ENCODE data around the gene FBXW2. TPM values are rescaled to one million over a fixed set of nuclear protein-coding genes. Genes with fewer than 3 reads are reported as not detected.

Gene FBXW2
- total RNA-seq, 2 donors from 2014 or later = 63.2 to 77.1 TPM

DNA sequence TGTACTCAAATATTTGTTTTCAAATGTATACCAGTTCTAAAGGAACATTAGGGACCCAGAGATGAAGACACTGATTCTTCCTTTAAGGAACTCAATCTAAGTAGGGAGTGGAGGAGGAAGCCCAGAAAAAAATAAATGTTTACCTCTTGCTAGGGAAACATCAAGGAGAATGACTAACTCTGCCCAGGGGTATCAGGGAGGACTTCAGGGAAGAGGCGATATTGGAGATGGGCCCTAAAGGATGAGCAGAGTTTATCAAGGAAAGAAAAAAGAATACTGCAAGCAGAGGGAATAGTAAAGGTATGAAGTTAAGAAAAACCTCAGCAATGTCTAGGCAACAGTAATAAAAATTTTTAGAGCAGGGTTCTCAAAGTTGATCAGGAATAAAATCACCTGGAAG is 16.4 kb downstream of the FBXW2 start:
- WGBS, 2 experiments (ENCODE audit: insufficient coverage in 1 of 2, insufficient read length in 1 of 2) = 92 to 98% methylated on average over 1 of the region's 1 CpG

GRCh38 chr9:120775859-120776258 is 17.4 kb downstream of the FBXW2 start:
- no peak for DNase-seq
- Mint-ChIP-seq H3K27ac (peak overlapping the region; percentile 22), H3K36me3 (ENCODE audit: low read depth) (peaks cover 73% of the 10 kb centered on the region), H3K4me1 (peaks cover 6% of the 10 kb centered on the region), H3K27me3 (ENCODE audit: insufficient read depth) (no peaks in the 10 kb centered on the region), H3K4me3 (no peak overlapping the region), H3K9me3 (no peaks in the 10 kb centered on the region)
- no peak overlapping the region for H3K4me3 ChIP-seq (ENCODE audit: low read length)
- no peak overlapping the region for H3K9ac ChIP-seq (ENCODE audit: extremely low read depth, low read length, poor library complexity, severe bottlenecking)
- H3K4me1 ChIP-seq (ENCODE audit: control insufficient read depth, insufficient read depth, low read length) = peaks cover 4% of the 10 kb centered on the region
- no peak for TF ChIP-seq CTCF (conservative IDR thresholded peaks at IDR 0.05)
- H3K27ac ChIP-seq (ENCODE audit: low read depth, low read length) = no peak overlapping the region
- 94 to 95% methylated on average over 5 of the region's 5 CpGs for WGBS, 2 experiments (ENCODE audit: insufficient coverage in 1 of 2, insufficient read length in 1 of 2)
- H3K27me3 ChIP-seq (ENCODE audit: control insufficient read depth, insufficient read depth, low read length, poor library complexity, severe bottlenecking) = no peaks in the 10 kb centered on the region
- H3K36me3 ChIP-seq (ENCODE audit: control insufficient read depth, insufficient read depth, low read length) = peaks cover 76% of the 10 kb centered on the region
- no peaks in the 10 kb centered on the region for H3K9me3 ChIP-seq (ENCODE audit: control insufficient read depth, low read length)

More for the DNA sequence above, 16.4 kb downstream of the FBXW2 start:
- H3K36me3 Mint-ChIP-seq (ENCODE audit: low read depth) = peaks cover 69% of the 10 kb centered on the region
- Histone ChIP-seq H3K9me3 (ENCODE audit: control insufficient read depth, low read length) (no peaks in the 10 kb centered on the region), H3K4me1 (ENCODE audit: control insufficient read depth, insufficient read depth, low read length) (peaks cover 4% of the 10 kb centered on the region), H3K36me3 (ENCODE audit: control insufficient read depth, insufficient read depth, low read length) (peaks cover 75% of the 10 kb centered on the region), H3K27me3 (ENCODE audit: control insufficient read depth, insufficient read depth, low read length, poor library complexity, severe bottlenecking) (no peaks in the 10 kb centered on the region), H3K4me3 (ENCODE audit: low read length) (no peak overlapping the region), H3K27ac (ENCODE audit: low read depth, low read length) (no peak overlapping the region), H3K9ac (ENCODE audit: extremely low read depth, low read length, poor library complexity, severe bottlenecking) (no peak overlapping the region)
- H3K4me1 Mint-ChIP-seq = peaks cover 6% of the 10 kb centered on the region
- no peaks in the 10 kb centered on the region for H3K9me3 Mint-ChIP-seq
- H3K27me3 Mint-ChIP-seq (ENCODE audit: insufficient read depth) = no peaks in the 10 kb centered on the region
- no peak for DNase-seq
- no peak overlapping the region for H3K27ac Mint-ChIP-seq
- TF ChIP-seq CTCF (conservative IDR thresholded peaks at IDR 0.05) = no peak
- no peak overlapping the region for H3K4me3 Mint-ChIP-seq

GRCh38 chr9:120774719-120775118 is 18.5 kb downstream of the FBXW2 start:
- 92 to 96% methylated on average over 4 of the region's 4 CpGs for WGBS, 2 experiments (ENCODE audit: insufficient coverage in 1 of 2, insufficient read length in 1 of 2)
- Histone ChIP-seq H3K9ac (ENCODE audit: extremely low read depth, low read length, poor library complexity, severe bottlenecking) (no peak overlapping the region), H3K36me3 (ENCODE audit: control insufficient read depth, insufficient read depth, low read length) (peaks cover 75% of the 10 kb centered on the region), H3K4me1 (ENCODE audit: control insufficient read depth, insufficient read depth, low read length) (peaks cover 5% of the 10 kb centered on the region), H3K27me3 (ENCODE audit: control insufficient read depth, insufficient read depth, low read length, poor library complexity, severe bottlenecking) (no peaks in the 10 kb centered on the region), H3K4me3 (ENCODE audit: low read length) (no peak overlapping the region), H3K9me3 (ENCODE audit: control insufficient read depth, low read length) (no peaks in the 10 kb centered on the region), H3K27ac (ENCODE audit: low read depth, low read length) (no peak overlapping the region)
- DNase-seq = no peak
- TF ChIP-seq CTCF (conservative IDR thresholded peaks at IDR 0.05) = peak; percentile 12
- H3K36me3 Mint-ChIP-seq (ENCODE audit: low read depth) = peaks cover 78% of the 10 kb centered on the region
- no peak overlapping the region for H3K27ac Mint-ChIP-seq
- no peaks in the 10 kb centered on the region for H3K27me3 Mint-ChIP-seq (ENCODE audit: insufficient read depth)
- H3K4me3 Mint-ChIP-seq = no peak overlapping the region
- no peaks in the 10 kb centered on the region for H3K9me3 Mint-ChIP-seq
- H3K4me1 Mint-ChIP-seq = peaks cover 7% of the 10 kb centered on the region

Measured in endodermal cell (in vitro differentiated cells).